Measurements from ENCODE around the gene TAC4.
A peak's percentile ranks its signal among the peaks of the same experiment; 100 is the strongest.

The TAC4 gene

GRCh38 chr17:49848019-49848473 is at the start of gene TAC4:
Gene TAC4, minus strand, starts transcription at chr17:49848069. Its CDS starts 52 bp downstream, at chr17:49848017.
- DNase-seq (ENCODE audit: low read depth): no peak

DNA sequence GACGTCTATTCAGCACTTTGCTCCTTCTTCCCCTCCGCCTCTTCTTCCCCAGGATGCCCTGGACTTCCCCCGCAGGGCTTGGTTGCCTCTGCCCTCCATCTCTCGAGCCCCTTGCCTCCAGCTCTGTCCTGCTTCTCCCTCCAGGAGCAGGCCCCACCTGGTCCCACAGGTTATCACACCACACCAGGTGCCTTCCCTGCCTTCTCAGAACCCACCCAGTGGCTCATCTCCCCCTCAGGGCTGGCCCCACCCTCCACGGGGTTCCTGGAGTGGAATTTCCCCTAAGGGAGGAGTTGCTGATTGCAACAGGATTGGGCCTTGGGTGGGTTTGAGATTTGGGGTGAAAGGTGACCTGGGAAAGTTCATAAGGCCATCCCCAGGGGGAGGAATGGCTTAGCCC is 49.0 kb upstream of the TAC4 start:
- DNase-seq (ENCODE audit: low read depth): no peak

GRCh38 chr17:49896222-49896621 is 48.4 kb upstream of the TAC4 start:
- no peak for DNase-seq (ENCODE audit: low read depth)

DNA sequence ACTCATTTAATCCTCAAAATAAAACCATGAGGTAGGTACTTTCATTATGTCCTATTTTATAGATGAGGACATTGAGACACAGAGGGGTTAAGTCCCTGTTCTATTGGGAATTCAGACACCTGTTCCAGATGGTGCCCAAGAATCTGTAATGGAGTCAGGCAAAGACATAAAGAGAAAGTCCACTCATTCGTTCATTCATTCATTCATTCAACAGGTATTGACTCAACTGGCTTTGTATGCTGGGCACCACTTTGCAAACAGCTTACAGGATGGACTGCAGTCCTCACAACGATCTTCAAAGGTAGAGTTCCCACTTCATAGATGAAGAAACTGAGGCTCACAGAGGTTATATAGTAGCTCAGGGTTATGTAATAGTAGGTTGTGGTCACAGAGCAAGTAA is 47.9 kb upstream of the TAC4 start:
- no peak for DNase-seq (ENCODE audit: low read depth)

- DNase-seq (ENCODE audit: low read depth): no peak
These were observed 46.9 kb upstream of the TAC4 start for GRCh38 chr17:49894761-49895160.

- DNase-seq (ENCODE audit: low read depth): no peak
These were observed 44.0 kb upstream of the TAC4 start for GRCh38 chr17:49891694-49892389.

GRCh38 chr17:49891271-49891670 is 43.4 kb upstream of the TAC4 start:
- no peak for DNase-seq (ENCODE audit: low read depth)

- DNase-seq (ENCODE audit: low read depth): no peak
These were observed 43.0 kb upstream of the TAC4 start for GRCh38 chr17:49890852-49891251.

- DNase-seq (ENCODE audit: low read depth): no peak
These were observed 42.4 kb upstream of the TAC4 start for GRCh38 chr17:49890077-49890821.

GRCh38 chr17:49889500-49889899 is 41.6 kb upstream of the TAC4 start:
- DNase-seq (ENCODE audit: low read depth): no peak

DNA sequence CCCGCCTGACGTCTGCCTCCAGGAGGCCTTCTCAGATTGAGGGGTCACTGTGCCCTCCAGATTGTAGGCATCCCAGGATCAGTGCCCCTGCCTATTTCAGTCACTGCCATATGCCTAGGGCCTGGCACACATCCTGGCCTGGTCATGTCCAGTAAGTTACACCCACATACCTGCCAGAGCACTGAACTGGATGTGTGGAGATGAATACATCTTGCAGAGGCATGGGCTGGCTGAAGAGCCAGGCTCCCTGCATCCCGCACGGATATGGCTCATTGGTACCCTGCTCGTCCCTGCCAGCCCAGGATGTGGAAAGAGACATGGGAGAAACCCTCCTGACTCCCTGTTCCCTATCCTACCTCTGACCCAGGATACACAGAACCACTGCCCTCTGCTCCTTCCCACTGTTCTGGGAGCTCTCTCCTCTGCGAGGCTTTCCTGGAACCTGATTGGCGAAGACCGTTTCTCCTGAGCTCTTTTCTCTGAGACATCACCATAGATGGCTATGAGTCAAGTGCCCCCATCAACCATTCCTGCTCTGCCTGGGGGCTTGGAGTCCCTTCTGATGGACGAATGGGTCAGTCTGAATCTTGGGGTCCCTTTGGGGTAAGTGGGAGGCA is 40.0 kb upstream of the TAC4 start:
- DNase-seq (ENCODE audit: low read depth): no peak

GRCh38 chr17:49887086-49887743 is 39.3 kb upstream of the TAC4 start:
- no peak for DNase-seq (ENCODE audit: low read depth)

- no peak for DNase-seq (ENCODE audit: low read depth)
These were observed 38.2 kb upstream of the TAC4 start for GRCh38 chr17:49886036-49886435.

DNA sequence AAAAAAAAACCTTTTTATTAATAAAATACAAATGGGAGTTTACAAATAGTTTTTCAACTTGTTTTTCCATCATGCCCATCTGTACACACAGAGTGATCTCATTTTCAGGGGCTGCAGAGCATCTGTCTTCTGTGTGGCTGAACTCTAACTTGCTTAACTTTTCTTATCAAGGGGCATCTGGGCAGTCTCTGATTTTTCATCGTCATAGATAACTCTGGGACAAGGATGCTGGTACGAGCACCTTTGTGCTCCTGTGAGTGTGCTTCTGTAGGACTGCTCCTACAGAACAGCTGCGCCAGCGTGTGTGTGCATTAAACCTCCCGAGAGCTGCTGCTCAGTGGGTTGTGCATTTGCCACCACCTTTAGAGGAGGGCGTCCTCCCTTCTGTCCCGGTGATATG is 34.6 kb upstream of the TAC4 start:
- DNase-seq (ENCODE audit: low read depth): no peak

DNA sequence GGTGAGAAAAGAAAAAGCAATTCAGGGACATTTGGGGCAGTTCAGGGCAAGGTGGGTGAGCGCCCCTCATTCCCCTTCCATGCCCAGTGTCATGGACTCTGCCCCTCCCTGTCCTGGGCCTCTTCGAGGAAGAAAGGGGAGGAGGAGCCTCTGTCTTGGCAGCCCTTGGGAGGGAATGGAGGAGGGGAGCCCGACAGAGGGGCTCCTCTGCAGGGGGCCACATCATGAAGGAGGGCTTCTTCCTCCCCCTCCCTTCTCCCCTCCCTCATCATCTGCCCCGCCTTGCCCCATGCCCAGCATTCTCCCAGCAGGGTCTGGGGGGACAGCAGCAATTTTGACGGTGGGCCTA is 33.2 kb upstream of the TAC4 start:
- no peak for DNase-seq (ENCODE audit: low read depth)

DNA sequence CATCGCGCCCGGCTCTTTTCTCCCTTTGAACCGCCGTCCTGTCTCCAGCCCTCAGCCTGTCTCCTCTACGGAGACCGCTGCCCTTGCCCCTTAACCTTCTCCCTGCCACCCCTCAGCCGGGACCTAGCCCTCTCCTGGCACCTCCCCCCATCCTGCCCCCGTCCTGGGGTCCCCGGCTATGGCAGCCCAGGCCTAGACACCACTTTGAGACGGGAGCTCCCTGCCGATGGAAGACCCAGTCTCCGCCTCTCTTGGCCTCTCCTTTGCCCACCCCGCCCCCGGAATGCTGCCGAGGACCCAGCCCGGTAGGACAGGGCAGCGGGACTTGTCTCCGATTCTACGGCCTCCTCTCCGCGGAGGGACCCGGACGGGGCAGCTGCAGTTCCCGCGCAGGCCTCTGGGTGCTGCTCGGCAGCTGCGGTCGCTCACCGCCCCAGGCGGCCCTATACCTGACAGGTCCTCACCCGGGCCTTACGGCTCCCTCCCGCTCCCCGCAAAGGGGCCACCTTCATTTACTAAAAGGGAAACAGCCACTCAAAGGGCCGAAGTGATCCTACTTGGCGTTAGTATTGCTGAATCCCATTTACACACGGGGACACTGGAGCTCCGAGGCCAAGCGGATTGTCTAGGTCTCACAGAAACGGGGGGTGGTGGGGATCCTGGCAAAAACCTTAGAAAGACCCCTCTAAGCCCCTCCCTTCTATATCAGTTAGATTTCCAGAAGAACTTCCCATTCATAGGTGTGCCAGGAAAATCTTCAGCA is 32.6 kb upstream of the TAC4 start:
- peak; percentile 79 for DNase-seq (ENCODE audit: low read depth)

- no peak for DNase-seq (ENCODE audit: low read depth)
These were observed 31.3 kb upstream of the TAC4 start for GRCh38 chr17:49878931-49879904.

DNA sequence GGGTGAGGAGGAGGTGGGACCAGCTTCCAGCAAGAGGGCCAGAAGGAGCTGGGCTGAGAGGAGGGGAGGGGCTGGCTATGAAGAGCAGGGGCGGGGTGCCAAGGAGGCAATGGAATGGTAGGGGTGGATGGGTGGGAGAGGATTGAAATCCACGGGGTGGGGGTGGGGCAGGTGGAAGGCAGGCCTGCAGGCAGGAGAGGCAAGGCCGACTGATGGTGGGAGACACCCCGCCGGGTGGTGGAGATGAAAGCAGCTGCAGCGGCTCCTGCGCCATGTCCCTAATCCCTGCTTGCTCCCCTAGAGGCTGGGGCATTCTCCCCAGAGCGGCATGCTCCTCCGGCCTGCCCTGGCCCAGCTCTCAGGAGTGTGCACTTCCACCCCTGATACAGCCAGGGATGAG is 27.8 kb upstream of the TAC4 start:
- DNase-seq (ENCODE audit: low read depth): no peak

GRCh38 chr17:49874911-49875310 is 27.0 kb upstream of the TAC4 start:
- no peak for DNase-seq (ENCODE audit: low read depth)

DNA sequence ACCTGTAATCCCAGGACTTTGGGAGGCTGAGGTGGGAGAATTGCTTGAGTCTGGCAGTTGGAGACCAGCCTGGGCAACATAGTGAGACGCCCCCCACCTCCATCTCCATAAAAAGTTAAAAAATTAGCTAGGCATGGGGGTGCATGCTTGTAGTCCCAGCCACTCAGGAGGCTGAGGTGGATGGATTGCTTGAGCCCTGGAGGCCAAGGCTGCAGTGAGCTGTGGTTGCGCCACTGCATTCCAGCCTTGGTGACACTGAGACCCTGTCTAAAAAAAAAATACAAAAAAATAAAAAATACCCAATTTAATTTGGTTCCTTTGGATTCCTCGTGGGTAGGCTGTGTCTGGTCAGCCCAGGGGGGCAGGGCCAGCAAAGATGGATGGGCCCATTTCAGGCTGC is 26.1 kb upstream of the TAC4 start:
- no peak for DNase-seq (ENCODE audit: low read depth)

- DNase-seq (ENCODE audit: low read depth): no peak
These were observed 25.6 kb upstream of the TAC4 start for GRCh38 chr17:49873466-49873865.
